ENCODE measurements around the gene PRR33.

Gene PRR33

DNA sequence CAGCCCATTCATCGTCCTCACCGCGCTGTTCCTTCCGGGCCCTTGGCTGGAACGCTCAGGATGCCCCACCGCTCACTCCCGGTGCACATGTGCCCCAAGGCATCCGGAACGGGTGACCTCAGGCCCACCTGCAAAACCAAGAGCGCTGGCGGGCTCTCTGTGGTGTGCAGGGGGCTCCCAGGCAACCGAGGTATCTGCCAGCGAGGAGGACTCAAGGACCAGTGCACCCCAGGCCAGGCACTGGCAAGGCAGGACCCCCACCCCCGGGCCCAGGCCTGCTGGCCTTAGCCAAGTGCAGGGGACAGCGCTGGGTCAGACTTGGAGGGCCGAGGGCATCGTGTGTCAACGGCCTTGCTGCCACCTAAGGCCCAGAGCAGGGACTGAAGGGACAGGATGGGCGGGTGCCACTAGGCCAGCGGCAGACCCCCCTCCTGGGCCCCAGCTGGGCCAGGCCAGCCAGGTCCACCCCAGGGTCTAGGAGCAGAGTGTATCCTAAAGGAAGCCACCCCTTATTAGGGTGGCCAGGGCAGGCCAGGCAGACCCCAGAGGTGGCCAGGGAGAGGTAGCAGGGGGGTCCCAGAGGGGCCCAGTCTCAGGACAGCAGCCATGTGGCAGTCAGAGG, 36.3 kb upstream of the PRR33 start:
- no peak for DNase-seq

DNA sequence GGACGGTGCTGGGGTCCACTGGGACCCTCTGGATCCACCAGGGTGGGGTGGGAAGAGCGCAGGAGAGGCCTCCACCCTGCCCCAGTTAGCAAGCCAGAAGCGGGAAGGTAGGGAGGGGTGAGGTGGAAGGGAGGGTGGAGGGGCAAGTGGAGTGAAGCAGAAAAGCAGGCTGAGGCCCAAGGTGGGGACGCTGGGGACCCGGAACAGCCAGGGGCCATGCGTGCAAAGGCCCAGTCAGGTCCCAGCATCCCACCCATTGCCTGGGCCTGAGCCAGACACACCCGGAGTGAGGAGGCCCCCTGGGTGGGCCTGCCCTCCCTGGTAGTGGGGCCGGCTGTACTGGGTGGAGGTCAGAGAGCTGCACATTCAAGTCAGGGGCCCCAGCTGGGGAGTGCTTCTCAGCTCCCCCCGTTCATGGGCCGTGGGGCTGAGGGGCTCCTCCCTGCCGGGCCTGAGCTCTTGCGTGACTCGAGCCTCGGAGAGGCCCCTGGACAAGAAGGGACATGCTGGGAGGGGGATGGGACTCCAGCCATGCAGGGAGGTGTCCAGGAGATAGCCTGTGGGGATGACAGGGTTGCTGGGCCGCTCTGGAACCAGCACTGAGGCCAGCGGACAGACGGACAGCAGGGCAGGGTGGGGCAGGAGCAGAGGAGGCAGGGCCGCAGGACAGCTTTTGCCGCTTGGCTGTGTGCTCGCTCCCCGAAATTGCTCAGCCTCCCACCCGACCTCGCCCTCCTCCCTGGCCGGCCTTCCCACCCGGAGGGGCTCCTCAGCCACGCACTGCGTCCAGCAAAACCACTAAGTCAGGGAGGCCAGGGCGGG, 35.5 kb upstream of the PRR33 start:
- DNase-seq: no peak

DNA sequence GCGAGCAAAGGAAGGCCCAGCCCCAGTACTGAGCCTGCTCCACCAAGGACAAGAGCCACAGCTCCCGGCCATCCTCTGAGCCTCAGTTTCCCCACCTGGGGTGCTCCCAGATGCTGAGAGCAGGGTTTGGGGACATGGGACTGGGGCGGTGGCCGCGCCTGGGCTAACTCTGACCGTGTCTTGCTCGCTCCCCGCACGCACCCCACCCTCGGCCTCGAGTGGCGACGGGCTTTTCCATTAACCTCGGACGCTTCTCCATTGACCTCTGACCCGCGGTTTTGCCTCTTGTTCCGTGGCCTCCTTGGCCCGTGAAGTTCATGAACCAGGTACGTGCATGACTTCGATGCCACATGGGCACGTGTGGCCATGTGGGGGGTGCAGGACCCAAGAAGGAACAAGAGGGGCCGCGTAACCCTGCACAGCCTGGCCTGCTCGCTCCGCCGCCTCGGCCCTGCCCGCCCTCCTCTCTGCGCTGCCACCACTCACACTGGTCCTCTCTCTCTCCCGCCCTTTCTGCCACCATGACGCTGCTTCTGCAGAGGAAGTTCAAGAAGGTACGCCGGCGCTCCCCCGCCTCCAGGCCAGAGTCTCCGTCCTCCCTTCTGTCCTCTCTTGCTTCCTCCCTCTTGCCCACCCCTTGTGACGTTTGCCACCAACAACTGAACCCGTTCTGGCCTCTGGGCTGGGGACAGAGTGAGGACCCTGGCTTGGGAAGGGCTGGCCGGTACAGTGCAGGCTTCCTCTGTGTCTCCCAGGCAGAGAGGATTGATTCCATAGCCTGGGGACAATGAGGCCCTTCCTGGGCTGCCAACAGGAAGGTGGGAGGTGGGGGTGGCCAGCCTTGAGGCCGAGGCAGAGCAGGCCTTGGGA, 34.7 kb upstream of the PRR33 start:
- no peak for DNase-seq

DNA sequence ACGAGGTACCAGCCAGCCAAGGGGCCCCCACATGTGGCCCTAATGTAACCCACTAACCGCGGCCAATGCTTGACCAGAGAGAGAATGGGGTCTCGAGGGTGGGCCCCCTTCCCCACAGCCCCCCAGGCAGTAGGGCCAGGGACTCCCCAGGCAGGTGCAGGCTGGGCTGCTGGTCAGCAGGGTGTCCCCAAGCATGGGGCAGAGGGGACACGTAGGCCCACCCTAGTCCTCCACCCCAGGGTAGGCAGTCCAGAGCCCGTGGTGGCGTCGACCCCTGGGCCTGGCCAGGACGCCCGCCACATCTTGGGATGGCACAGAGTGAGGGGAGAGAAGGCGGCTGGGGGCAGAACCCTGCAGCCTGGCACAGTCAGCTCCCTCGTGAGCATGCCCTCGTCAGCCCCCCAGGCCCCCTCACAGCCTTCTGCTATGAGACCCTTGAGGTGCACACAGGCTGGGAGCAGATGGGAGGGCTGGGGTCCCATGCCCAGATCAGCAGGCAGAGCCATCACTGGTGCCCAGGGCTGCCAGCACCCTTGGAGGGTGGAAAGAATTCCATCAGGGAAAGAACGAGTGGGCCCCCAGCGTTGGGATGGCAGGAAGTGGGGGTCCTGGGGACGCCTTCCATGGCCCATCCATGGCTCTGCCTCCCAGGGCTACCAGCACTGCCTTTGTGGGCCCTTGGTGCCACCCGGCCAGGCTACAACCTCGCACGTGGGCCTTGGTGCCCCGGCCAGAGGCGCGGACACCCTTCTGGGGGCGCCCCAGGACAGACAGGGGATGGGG, 33.9 kb upstream of the PRR33 start:
- no peak for DNase-seq

DNA sequence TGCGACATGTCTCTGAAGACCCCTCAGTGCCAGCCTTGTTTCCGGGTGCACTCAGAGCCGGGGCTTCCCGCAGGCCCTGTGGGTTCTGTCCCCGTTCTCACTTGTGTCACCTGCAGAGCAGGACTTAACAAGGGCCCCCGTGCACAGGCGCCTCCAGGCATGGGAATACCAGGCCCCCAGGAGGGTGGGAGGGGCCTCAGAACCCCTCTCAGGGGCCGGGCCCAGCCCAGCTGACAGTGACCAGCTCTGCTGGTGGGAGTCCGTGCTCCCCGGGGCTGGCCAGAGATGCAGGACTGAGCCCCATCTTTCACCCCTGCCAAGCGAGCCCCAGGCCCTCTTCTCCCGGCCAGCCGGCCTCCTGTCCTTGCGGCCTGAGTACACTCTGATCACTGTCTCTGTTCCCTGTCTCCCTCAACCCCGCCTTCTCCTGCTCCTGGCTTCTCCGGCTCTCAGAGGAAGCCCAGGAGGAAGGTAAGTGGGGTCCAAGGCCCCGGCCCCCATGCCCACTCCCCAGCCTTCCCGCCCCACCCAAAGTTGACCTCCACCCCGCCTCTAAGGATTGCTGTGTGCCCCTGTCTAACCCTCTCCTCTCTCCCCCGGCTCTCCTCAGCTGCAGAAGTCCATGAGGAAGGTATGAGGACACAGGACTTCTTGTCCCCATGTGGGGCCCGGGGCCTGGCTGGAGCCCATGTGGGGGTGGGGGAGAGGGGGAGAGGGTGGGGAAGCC, 33.1 kb upstream of the PRR33 start:
- no peak for DNase-seq

DNA sequence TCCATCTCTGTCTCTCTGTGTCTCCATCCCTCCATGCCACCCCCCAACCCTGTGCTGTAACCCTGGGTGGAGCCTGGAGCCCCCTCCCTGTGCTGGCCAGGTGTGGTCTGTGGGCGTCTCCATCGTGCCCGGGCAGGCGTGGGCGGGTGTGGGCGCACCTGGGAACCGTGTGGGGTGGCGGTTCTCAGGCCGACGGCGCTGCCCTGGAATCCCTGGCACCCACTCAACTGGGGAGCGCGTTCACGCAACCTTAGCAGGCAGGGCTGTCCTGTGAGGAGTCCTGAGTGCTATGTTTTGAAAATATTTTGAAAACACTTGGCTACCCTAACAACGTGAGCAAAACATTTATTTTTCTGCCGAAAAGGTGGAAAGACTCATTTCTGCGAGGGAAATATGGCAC, 32.5 kb upstream of the PRR33 start:
- no peak for DNase-seq

DNA sequence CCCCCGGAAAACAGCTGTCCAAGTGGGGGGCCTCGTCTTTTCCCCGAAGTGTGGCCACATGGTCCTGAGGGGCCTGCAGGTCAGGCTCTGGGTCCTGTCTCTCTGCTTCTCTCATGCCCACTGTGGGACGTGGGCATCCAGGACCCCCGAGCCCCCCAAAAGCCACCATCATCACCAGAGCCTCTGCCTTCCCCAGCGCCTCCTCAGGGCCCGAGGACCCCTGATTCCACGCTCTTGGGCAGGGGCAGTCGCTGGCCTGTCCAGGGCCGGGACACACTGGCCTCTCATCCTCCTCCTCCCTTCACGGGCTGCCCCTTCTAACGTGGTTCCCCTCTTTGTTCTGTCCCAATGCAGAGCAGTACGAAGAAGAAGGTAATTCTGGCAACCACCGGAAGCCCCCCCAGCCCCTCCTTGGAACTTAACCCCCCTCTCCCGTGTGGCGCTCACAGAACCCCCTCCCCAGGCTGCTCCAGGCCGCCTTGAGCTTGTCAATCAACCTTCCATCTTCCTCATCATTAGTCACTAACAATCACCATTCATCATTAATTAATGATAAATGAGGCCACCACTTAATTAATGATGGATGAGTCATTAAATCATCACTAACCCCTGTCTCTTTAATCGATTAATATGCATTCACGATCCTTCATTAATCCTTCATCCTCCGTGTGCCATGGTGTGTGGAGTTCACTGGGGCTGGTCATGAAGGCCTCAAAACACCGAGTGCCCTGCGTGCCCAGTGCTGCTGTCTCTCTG, 31.7 kb upstream of the PRR33 start:
- no peak for DNase-seq

DNA sequence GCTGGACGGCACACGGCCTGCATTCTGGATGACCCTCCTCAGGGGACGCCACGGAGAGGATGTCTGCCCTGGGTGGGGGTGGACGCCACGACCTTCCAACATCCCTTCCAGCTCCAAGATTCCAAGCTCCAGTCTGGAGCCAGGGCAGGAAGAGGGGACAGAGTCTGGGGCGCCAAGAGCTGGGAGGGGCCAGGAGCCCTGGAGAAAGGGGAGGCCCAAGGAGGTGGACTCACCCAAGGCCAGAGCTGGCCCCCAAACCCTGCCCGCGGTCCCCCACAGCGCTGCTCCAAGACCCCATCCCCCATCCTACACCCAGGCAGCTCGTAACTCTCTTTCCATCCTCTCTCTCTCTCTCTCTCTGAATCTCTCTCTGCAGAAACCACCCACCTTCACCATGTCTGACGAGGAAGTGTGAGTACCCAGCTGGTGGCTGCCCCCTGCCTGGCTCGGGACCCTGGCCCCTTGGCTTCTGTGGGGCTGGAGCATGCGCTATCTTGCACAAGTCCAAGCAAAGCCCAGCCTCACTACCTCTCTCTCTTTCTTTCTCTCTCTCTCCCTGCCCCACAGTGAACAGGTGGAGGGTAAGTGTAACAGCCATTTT, 30.9 kb upstream of the PRR33 start:
- DNase-seq: no peak

DNA sequence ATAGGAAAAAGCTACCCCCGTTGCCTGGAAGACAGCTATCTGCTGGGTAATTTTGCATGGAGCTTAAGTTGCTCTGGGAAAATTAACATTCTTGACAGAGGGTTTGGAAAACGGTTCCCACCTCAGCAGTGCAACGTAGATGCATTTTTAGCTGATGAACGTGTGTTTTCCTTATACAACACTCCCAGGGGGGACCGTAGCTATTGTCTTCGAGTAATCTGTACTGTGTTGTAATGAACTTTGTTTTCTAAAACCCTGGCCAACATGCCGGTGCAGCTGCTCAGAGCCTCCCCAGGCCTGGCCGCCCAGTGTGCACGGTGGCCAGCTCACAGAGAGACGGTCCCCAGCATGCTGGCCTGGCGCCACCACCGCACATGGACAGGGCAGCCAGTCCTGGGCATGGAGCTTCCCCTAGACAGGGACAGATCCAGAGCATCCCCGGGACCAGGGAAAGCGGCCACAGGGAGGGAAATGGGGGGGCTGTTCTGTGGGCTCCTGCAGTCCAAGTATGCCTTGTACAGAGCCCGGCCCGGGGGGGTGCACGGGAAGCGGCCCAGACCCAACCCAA, 30.0 kb upstream of the PRR33 start:
- no peak for DNase-seq

DNA sequence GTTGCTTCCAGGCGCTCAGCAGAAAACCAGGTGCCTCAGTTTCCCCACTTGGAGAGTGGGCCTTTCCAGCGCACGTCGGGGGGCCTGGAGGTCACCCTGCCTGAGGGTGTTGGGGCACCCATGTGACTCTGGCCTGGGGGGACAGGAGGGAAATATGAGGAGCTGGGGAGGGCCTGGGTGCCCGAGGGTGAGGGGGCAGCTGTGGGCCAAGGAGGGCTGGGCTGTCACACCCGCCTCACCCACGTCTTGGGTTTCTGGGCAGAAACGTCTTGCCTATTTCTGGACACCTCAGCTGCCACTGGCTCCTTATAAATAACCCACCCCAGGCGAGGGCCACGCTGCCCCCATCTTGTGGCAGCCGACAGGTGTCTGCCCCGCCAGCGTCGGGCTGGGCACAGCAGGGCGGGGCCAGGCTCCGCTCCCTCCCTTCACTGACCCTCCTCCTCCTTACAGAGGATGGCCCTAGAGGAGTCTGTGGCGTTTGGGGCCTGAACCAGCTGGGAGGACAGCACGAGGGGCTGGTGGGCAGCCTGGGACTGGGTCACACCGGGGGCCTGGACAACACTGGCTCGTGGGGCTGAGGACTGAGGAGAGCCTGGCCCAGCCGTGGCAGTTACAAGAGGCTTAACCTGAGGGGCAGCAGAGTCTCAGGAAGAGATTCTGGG, 29.3 kb upstream of the PRR33 start:
- DNase-seq: no peak

DNA sequence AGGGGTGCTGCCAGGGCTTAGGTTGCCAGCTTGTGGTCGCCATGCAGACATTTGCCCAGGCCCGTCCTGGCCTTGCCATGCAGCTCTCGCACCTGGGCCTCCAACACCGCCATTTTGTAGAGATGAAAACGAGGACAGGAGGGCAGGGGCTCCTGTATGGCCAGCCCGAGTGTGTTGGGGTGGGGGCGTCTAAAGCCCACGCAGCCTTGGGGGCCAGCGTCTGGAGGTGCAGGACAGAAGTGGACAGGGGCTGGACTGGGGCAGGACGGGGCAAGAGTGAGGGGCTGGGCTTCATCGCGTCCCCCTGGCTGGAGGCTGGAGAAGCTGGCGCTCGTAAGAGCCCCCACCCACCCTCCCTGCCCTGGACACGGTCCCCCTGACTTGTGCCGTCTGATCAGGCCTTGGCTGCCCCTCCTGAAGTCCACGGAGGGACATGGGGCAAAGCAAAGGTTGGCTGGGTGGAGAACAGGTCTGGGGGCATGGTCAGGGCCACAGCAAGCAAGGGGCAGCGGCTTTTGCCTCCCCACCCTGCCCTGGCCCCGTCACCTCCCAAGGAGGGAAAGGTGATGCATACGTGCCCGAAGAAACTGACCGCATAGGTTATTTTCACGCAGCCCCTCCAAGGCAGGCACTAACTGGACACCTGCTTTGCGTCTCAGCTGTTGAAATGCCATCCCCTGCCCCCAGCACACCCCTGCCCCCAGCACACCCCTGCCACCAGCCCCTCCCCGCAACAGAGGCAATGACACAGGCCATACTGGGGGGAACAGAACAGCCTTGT, 28.6 kb upstream of the PRR33 start:
- DNase-seq: no peak

DNA sequence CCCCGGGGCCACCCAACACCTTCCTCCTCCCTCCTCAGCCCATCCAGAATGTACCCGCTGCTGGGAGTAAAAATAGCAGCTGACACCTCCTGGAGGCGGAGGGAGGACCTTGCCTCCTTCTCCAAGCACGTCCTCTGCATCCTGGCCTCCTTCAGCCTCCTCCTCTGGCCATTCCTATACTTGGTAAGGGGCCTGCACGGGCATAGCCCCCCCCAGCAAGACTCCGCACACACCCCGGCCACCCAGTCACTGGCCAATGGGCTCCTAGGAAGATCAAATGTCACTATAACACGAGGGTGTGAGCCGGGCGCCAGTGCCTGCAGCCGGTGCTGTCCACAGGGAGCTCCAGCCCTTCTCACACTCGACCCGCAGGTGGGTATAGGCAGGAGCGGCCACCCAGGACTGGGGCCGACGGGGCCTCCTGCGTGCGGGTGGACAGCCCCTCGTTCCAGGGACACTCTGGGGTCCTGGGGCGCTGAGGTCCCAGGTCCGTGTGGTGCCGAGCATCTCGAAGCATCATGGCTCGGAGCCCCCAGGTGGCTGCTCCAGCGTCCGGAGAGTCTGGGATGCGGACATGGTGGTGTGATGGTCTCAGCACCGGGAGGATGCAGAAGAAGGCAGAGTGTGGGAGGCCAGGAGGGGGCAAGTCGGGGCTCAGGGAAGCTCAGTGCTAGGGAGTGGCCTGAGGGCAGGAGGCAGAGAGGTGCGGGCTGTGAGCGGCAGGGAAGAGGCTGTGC, 27.9 kb upstream of the PRR33 start, which contains the start of gene TNNT3:
Gene TNNT3 (plus strand): TSS at position 313 of the 737 bp plus-strand sequence. CDS start 3,172 bp downstream, outside the sequence.
- DNase-seq: no peak

DNA sequence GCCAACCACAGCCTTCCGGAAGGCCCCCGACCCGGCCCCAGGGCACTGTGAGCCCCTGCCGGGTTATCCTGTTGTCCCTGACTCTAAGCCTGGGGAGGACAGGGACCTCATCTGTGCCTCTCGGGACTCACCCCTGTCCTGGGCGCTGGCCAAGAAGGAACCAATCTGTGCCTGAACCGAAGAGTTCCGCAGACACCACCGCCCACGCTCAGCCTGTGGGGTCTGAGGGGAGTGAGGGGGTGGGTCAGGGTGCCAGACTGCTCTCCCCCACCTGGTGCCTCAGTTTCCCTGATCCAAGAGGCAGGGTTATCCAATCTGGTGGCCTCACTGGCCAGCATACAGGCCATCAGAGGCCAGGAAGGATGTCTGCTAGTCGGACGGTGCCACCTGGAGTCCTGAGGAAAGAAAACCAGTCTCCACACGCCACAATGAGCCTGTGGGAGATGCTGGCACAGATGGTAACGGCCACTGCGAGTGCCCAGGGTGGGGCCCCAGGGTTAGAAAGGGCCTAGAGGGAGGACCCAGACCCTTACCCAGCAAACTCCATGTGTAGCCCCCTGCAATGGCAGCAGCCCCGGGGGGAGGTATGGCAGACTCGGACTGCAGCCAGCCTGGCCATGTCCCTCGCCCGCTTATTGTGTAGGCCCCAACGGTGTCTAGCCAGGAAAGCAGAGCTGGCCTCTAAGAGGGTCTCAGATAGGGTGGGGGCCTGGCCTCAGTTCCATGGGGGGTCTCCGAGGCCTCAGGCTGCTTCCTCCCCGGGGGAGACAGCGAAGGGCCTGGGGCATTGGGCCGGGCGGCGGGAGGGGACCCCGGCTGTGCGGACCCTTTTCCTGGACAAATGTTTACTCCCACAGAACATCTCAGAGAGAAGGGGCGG, 27.0 kb upstream of the PRR33 start:
- no peak for DNase-seq

DNA sequence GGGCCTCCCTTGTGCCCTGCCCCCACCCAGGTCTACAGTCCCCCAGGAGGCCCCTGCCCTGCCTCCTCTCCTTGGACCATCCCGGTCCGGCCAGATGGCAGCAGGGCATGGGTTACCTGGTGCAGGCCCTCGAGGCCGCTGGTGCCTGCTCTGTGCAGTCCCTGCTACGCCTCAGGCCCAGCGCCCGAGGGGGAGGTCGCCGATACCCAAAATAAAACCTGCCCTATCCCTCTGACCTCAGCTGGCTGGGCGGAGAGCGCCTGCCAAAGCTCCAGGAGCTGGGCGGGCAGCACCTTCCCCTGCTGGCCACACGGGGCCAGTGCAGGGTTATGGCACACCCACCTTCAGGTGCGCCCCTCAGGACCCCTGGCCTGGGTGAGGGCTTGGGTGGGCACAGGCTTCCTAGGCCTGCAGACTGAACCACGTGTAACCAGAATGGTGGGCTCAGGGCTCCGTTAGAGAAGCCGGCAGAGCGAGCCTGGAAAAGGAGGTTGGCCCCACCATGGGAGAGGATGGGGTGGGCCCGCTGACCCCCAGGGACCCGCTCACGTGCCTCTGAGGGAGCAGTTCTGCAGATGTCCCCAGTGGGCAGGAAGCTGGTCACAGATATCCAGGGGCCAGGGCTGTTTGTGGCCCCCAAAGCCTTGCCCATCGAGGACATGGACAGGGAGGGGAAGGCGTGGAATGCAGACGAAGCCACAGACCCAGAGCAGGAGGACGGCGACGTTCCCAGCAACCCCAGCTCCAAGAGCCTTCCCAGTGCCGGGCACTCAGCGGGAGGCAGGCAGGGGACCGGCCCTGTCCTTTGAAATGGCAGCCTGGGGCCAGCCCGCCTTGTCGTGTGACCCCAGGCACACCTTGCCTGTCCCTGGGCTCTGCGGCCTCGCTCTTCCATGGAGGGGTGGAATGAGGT, 26.1 kb upstream of the PRR33 start:
- no peak for DNase-seq

DNA sequence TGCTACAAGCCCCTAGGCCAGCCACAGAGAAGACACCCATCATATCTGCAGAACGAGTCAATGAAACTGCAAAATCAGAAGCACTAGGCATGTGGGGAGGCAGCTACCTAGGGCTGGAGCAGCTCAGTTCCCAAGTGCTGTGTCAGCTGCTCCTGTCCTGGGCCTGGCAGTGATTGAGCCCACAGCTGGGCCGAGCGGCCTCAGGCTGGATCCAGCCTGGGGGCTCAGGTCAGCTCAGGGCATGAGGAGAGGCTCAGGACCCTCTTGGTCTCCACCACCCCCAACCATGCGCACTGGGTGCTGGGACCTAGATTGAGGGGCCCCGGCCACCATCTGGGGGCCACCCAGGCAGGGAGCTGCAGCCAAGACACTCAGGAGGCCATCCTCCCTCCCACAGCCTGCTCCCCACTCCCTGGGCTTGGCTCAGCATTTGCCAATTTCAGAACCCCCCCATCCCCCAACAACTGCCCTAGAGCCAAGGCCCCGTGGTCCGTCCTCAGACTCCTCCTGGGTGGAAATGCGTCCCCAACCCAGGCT, 25.4 kb upstream of the PRR33 start:
- DNase-seq: no peak

Data from activated CD4-positive, alpha-beta T cell treated with anti-CD3 and anti-CD28 coated beads, Interleukin-10, Interleukin-2, amounts not matched to agents 100 ng/mL and 50 ng/mL, durations not matched to agents 16 hours and 8 hours (primary cell).